Upper lobe of left lung (tissue), 6 donors: ENCODE measurements around the gene PYROXD2. TPM values are rescaled to one million over a fixed set of nuclear protein-coding genes. Genes with fewer than 3 reads are reported as not detected.
A peak's percentile ranks its signal among the peaks of the same experiment; 100 is the strongest.

Experiments used
- ATAC-seq, 2 donors: fragments of 200-7000 bp; cut with Tn5 transposase; one replicate each; pipeline ENCODE4 v1.9.1; 2022; ENCODE audit warnings: mild to moderate bottlenecking in 2 of 2, moderate library complexity in 2 of 2; ENCODE audit not compliant: low FRiP score in 2 of 2
- DNase-seq, 2 donors: peaks; one replicate each; pipeline ENCODE4 v3.0.0-alpha.2; 2019 to 2020
- H3K27ac ChIP-seq, 4 donors: fragments of 200-600 bp; sonication (generic); one replicate each; pipeline ENCODE4 v1.5.1; 2016 to 2019
- H3K27me3 ChIP-seq, 4 donors: fragments of 200-600 bp; sonication (generic); one replicate each; pipeline ENCODE4 v1.5.1; 2017 to 2019
- H3K36me3 ChIP-seq, 4 donors: fragments of 200-600 bp; sonication (generic); one replicate each; pipeline ENCODE4 v1.5.1; 2016 to 2019
- H3K4me1 ChIP-seq, 4 donors: fragments of 200-600 bp; sonication (generic); one replicate each; pipeline ENCODE4 v1.5.1; 2018 to 2019
- H3K4me3 ChIP-seq, 4 donors: fragments of 200-600 bp; sonication (generic); one replicate each; pipeline ENCODE4 v1.5.1; 2017 to 2019; ENCODE audit warnings: mild to moderate bottlenecking in 2 of 4, moderate library complexity in 1 of 4
- H3K9me3 ChIP-seq, 4 donors: fragments of 200-600 bp; sonication (generic); one replicate each; pipeline ENCODE4 v1.5.1; 2018 to 2019
- CTCF ChIP-seq, 6 experiments: fragments of 450-650 bp in 4 of 6; fragments of 200-600 bp in 2 of 6; sonication (generic) in 2 of 6; IDR thresholded peaks; one replicate each; pipeline ENCODE4 v1.5.1; 2016 to 2019; ENCODE audit warnings: antibody characterized with exemption in 6 of 6
- EP300 ChIP-seq, 4 donors: sonication (generic); formaldehyde crosslinking; IDR thresholded peaks; one replicate each; pipeline ENCODE4 v1.5.1; 2017; ENCODE audit warnings: antibody characterized with exemption in 4 of 4, control low read depth in 2 of 4
- POLR2A ChIP-seq, 4 donors: fragments of 450-650 bp; IDR thresholded peaks; one replicate each; pipeline ENCODE4 v1.5.1; 2016 to 2017; ENCODE audit warnings: antibody characterized with exemption in 4 of 4, mild to moderate bottlenecking in 2 of 4
- POLR2AphosphoS5 ChIP-seq, 2 donors: sonication (generic); formaldehyde crosslinking; IDR thresholded peaks; one replicate each; pipeline ENCODE4 v1.5.1; 2017; ENCODE audit warnings: antibody characterized with exemption in 2 of 2
- WGBS, 2 donors: methylation state at CpG; one replicate each; pipeline ENCODE4 v1.1.5; 2017 to 2018; 5-methylcytosine and 5-hydroxymethylcytosine counted together
- total RNA-seq, 6 donors: library from RNA; depleted of rRNA in 4 of 6; stranded (reverse); fragments of >200 nt in 4 of 6; gene quantifications; one replicate each; pipeline versions ENCODE4 v1.1.0 to v1.2.1, GENCODE V29; 2016 to 2021
- donor health status: DM: no; HTN: no; CAD: no; lungs with moderate emphysema.
- donor health status: DM: no; HTN: yes; CAD: no; lungs with severe emphysema.

The PYROXD2 gene
- total RNA-seq, 6 donors from 2014 or later: 6.5 to 29.3 (median 9.3) TPM

- DNase-seq (no peak), ATAC-seq (peak in 1 of 2 donors; percentile 22)
- H3K27ac ChIP-seq: no peak overlapping the region
- H3K9me3 ChIP-seq: no peaks in the 10 kb centered on the region
- TF ChIP-seq POLR2A (IDR thresholded peaks at IDR 0.05) (no peak), CTCF (IDR thresholded peaks at IDR 0.05) (no peak), POLR2AphosphoS5 (IDR thresholded peaks at IDR 0.05) (no peak), EP300 (IDR thresholded peaks at IDR 0.05) (no peak)
- WGBS, 2 donors: 48 to 76% methylated on average over 7 of the region's 7 CpGs
- no peaks in the 10 kb centered on the region for H3K27me3 ChIP-seq
- H3K36me3 ChIP-seq: peaks cover 0 to 18% (median 5%) of the 10 kb centered on the region in 4 donors
- H3K4me1 ChIP-seq: peaks cover 0 to 8% (median 3%) of the 10 kb centered on the region in 4 donors
- H3K4me3 ChIP-seq: no peak overlapping the region
These were observed 23.9 kb downstream of the PYROXD2 start for GRCh38 chr10:98391065-98391464.

- TF ChIP-seq POLR2AphosphoS5 (IDR thresholded peaks at IDR 0.05) (no peak), EP300 (IDR thresholded peaks at IDR 0.05) (no peak), POLR2A (IDR thresholded peaks at IDR 0.05) (no peak), CTCF (IDR thresholded peaks at IDR 0.05) (no peak)
- Histone ChIP-seq H3K4me3 (no peak overlapping the region), H3K27me3 (no peaks in the 10 kb centered on the region), H3K27ac (no peak overlapping the region), H3K36me3 (peaks cover 0 to 19% (median 2%) of the 10 kb centered on the region in 4 donors), H3K9me3 (no peaks in the 10 kb centered on the region), H3K4me1 (peaks cover 0 to 8% (median 3%) of the 10 kb centered on the region in 4 donors)
- no peak for DNase-seq
- no peak for ATAC-seq
- 89 to 90% methylated on average over 3 to 4 of the region's 4 CpGs for WGBS, 2 donors
These were observed 24.6 kb downstream of the PYROXD2 start for GRCh38 chr10:98390406-98390805.

GRCh38 chr10:98389398-98389797, 25.6 kb downstream of the PYROXD2 start:
- no peak for DNase-seq
- Histone ChIP-seq H3K4me1 (peaks cover 0 to 8% (median 3%) of the 10 kb centered on the region in 4 donors), H3K27ac (no peak overlapping the region), H3K9me3 (no peaks in the 10 kb centered on the region), H3K36me3 (peaks cover 0 to 19% (median 3%) of the 10 kb centered on the region in 4 donors), H3K4me3 (no peak overlapping the region), H3K27me3 (no peaks in the 10 kb centered on the region)
- TF ChIP-seq POLR2A (IDR thresholded peaks at IDR 0.05): no peak
- TF ChIP-seq POLR2AphosphoS5 (IDR thresholded peaks at IDR 0.05): no peak
- TF ChIP-seq EP300 (IDR thresholded peaks at IDR 0.05): no peak
- no peak for TF ChIP-seq CTCF (IDR thresholded peaks at IDR 0.05)
- WGBS, 2 donors: 82 to 84% methylated on average over 6 of the region's 6 CpGs
- ATAC-seq: no peak

- ATAC-seq (no peak), DNase-seq (no peak)
These were observed 26.8 kb downstream of the PYROXD2 start for GRCh38 chr10:98388101-98388655.

More at GRCh38 chr10:98388101-98388655, 26.8 kb downstream of the PYROXD2 start:
- peaks cover 0 to 8% (median 3%) of the 10 kb centered on the region in 4 donors for H3K4me1 ChIP-seq
- 93 to 96% methylated on average over 13 of the region's 13 CpGs for WGBS, 2 donors
- H3K36me3 ChIP-seq: peaks cover 0 to 22% (median 8%) of the 10 kb centered on the region in 4 donors
- no peak for TF ChIP-seq CTCF (IDR thresholded peaks at IDR 0.05)
- H3K27me3 ChIP-seq: no peaks in the 10 kb centered on the region
- no peak overlapping the region for H3K27ac ChIP-seq
- H3K9me3 ChIP-seq: no peaks in the 10 kb centered on the region
- H3K4me3 ChIP-seq: no peak overlapping the region
